GM12874 (cell line): ENCODE data around the gene NPTN.

ENCODE experiments used
- TF ChIP-seq, protein P1 (sequence below): IDR thresholded peaks from 2 replicates; pipeline ENCODE4 v1.5.1; 2011; ENCODE audit warnings: low read depth, mild to moderate bottlenecking, control low read depth, low read length, moderate library complexity; ENCODE audit not compliant: insufficient read depth

Gene NPTN

DNA sequence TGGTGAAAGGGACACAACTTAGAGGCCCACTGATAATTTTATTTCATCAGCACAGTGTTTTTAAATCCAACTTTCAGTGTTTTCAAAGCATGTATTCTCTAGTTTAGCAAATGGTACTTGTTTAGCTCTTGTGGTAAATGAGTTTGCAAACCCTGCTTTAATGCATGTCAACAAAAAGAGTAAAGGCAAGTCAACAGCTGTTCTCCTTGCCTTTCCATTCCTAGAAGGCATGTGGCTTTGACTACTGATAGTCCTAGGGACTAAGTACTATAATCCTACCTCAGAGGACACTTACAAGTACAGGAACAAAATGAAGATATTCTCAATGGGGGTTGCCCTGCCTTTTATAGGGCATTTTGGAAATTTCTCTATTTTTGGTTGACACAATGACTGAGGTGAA is 13.1 kb downstream of the NPTN start:
- TF ChIP-seq, protein P1, sequence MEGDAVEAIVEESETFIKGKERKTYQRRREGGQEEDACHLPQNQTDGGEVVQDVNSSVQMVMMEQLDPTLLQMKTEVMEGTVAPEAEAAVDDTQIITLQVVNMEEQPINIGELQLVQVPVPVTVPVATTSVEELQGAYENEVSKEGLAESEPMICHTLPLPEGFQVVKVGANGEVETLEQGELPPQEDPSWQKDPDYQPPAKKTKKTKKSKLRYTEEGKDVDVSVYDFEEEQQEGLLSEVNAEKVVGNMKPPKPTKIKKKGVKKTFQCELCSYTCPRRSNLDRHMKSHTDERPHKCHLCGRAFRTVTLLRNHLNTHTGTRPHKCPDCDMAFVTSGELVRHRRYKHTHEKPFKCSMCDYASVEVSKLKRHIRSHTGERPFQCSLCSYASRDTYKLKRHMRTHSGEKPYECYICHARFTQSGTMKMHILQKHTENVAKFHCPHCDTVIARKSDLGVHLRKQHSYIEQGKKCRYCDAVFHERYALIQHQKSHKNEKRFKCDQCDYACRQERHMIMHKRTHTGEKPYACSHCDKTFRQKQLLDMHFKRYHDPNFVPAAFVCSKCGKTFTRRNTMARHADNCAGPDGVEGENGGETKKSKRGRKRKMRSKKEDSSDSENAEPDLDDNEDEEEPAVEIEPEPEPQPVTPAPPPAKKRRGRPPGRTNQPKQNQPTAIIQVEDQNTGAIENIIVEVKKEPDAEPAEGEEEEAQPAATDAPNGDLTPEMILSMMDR, result no peak

DNA sequence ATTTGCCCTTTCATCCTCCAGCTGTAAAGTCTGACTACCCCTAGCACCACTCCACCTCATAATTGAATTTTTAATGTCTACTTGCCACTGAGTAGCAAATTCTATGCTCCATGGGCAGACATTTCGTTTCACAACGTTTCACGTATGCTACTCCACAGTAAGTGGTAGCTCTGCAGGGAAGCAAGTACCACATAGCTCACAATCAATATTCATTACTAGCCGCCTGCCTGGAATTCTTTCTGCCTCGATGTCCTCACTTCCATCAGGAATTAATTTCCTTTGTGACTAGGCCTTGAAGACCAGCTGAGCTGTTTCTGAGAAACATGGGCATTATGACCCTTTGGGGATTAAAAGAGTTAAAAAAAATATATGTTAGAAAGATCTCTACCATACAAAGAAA is 15.3 kb downstream of the NPTN start:
- TF ChIP-seq, protein P1, result no peak

DNA sequence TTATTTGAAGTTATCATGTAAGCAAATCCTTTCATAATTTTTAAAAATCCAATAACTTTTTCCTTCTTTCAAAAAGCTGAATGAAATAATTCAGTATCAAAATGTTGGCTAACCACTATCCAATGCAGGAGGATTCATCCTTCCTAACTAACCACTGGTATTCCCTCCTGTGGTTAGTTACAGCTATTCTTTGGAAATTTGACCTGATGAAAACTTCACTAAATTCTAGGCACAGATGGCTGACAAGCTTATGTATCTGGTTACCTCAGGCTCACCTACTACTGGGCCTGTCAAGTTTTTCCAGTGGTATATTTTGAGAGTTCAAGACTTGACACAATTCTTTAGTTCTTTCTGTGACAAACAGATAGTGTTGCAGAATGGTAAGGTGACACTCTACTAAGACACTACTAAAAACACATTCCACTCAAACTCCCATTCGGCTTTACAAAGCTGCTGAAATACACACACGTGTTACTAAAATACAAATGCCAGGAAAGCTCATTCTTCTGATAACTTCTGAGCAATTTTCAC is 15.8 kb downstream of the NPTN start:
- TF ChIP-seq, protein P1, result no peak

DNA sequence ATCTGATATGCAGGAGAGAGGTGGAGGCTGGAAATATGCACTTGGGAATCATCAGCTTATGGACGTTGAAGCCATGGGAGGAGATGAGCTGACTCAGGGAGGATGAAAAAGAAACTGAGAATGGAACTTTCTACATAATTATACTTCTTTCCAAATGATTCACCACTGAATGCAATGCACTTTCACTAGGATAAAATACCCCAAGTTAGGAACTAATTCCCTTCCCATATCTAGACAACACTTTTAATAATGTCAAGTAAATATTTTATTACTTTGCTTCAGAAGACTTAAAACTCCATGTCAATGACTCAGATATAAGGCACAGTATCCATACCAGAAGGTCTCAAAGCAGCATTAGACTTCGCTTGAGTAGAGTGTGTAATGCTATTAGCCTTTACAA is 24.2 kb downstream of the NPTN start:
- TF ChIP-seq, protein P1, result no peak

DNA sequence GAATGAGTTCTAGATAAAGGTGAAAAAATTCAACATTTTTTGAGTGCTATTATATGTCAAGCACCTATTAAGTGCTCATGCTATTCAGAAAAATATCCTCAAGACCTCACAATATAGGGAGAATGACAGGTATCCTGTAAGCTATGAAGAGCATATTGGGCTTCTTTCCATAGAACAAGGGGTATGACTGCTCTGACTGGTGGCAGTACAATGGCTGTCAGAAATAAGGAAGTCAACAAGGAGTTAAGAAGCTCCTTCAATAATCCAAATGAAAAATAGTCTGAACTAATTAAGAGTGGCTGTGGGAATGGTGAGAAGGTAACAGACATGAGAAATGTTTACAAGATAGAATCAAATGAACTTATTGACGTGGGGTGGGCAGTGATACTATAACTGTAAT is 24.7 kb downstream of the NPTN start:
- TF ChIP-seq, protein P1, result no peak

DNA sequence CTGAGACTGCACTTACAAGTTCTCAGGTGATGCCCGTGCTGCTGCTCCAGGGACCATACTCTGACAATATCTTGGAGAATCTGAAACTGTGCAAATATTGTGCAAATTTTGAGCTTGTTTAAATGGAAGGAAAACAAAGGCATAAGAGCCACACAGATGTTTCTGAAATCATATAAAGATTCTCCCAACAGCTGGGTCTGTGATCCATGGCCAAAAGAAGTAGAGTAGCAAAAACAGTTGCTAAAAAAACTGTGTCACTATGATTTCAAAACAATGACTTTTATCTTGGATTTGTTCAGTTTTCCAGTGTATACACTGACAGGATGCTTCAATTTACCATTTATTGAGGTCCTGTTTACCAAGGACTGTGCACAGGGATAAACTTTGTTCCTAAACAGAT is 25.3 kb downstream of the NPTN start:
- TF ChIP-seq, protein P1, result no peak

DNA sequence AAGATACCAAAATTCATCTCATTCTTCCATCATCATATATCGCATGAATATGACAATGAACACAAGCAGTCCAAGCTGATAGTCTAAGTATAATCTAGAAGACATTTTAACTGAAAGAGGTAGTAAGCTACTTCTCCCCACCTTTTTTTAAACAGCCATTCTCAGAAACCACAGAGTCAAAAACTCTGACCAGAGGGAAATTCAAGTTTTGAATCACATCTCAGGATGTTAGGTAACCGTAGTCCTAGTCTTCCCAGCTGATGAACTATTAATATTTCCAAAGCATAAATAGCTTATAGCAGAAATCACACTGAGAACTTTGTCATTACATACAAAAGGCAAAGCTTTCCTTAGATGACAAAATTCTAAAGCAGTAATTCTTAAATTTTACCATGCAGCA is 25.8 kb downstream of the NPTN start:
- TF ChIP-seq, protein P1, result no peak

DNA sequence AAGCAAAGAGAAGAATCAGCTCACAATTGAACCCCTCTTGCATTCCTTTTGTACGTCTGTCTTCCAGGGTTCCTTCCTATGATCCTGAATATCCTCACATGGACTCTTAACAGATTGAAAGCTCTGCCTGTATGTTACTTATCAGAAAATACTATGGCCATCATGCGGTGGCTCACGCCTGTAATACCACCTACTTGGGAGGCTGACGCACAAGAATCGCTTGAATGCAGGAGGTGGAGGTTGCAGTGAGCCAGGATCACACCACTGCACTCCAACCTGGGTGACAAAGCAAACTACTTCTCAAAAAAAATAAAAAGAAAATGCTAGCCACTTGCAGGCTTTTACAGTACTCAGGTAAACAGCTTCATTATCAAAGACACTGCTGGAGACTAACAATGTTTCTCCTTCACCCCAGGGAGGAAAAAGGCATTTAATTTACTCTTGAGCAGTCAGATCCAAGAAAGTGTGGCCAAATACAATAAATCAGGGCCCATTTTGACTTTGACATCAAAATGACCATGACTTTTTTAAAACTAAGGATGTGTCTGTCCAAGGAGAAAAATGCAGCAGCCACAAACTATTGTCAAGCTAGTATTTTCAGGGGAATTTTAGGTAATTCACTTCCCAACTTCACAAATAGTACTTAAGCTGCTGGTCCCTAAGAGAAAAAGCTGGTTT is 27.3 kb downstream of the NPTN start:
- TF ChIP-seq, protein P1, result no peak
